ENCODE results near the gene HSP90AB1. TPM values are rescaled to one million over a fixed set of nuclear protein-coding genes. Genes with fewer than 3 reads are reported as not detected.

The HSP90AB1 gene
- total and polyA plus RNA-seq, 7 donors = 182 to 569 (median 484) TPM

DNA sequence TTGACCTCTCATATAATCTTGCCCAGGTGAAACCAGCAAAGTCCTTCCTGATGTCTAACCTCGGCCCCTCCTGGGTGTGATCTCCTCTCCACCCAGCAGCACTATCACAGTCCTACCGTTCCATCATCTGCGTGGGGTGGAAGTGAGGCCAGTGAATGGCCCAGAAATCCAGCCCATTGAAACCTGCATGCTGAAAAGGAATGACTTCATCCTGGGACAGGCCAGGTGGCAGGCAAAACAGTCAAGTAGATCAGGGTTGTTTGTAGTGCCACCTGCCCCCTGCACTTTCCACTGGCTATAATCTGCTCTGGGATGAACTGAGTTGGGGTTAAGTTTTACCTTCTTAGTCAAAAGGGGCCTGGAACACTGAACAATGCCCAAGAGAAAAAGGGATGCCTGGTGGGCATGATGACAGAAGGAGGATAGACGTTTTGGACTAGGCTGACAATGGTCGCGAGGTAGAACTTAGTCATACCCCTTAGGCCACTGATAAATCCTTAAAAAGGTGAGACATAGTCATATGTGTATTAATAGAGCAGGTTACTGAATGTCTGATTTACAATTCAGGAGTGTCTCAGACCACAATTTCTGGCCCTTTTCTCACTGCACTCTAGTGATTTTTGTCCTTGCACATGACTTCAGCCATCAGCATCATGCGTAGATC, 8.1 kb upstream of the HSP90AB1 start:
- Histone ChIP-seq H3K4me3 (no peak overlapping the region), H3K27me3 (no peaks in the 10 kb centered on the region), H3K4me1 (peaks cover 0 to 46% (median 41%) of the 10 kb centered on the region in 4 donors), H3K36me3 (no peaks in the 10 kb centered on the region), H3K27ac (peak overlapping the region; percentile 94 to 98 (median 97)), H3K9me3 (no peaks in the 10 kb centered on the region)
- whole genome bisulfite sequencing, 2 donors = 69 to 85% methylated on average over 7 of the region's 7 CpGs
- intact Hi-C loops (cut with DNase I) = loop anchor here (1.0 to 10.0 kb wide), 2 partner anchors 7 to 144 kb away; no protein-coding TSS in a partner anchor
- no peak for DNase-seq
- TF ChIP-seq POLR2A (IDR thresholded peaks at IDR 0.05) (no peak), POLR2AphosphoS5 (IDR thresholded peaks at IDR 0.05) (no peak), EP300 (IDR thresholded peaks at IDR 0.05) (no peak)
- TF ChIP-seq, protein P1, sequence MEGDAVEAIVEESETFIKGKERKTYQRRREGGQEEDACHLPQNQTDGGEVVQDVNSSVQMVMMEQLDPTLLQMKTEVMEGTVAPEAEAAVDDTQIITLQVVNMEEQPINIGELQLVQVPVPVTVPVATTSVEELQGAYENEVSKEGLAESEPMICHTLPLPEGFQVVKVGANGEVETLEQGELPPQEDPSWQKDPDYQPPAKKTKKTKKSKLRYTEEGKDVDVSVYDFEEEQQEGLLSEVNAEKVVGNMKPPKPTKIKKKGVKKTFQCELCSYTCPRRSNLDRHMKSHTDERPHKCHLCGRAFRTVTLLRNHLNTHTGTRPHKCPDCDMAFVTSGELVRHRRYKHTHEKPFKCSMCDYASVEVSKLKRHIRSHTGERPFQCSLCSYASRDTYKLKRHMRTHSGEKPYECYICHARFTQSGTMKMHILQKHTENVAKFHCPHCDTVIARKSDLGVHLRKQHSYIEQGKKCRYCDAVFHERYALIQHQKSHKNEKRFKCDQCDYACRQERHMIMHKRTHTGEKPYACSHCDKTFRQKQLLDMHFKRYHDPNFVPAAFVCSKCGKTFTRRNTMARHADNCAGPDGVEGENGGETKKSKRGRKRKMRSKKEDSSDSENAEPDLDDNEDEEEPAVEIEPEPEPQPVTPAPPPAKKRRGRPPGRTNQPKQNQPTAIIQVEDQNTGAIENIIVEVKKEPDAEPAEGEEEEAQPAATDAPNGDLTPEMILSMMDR (IDR thresholded peaks at IDR 0.05) = no peak

DNA sequence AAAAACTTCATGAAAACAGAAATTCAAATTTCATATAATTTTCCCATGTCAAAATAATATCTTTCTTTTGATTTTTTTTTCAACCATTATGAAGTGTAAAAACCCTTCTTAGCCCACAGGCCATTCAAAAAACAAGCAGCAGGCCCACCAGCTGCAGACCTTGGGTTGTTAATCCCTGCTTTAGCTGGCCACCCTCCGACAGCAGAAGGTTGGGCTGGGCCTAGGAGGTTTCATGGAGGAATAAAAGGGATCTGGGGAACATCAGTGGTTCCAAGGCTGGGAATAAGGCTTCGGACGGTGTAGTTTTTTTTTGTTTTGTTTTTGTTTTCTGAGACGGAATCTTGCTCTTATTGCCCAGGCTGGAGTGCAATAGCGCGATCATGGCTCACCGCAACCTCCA, 3.6 kb upstream of the HSP90AB1 start:
- H3K27me3 ChIP-seq = no peaks in the 10 kb centered on the region
- no peak overlapping the region for H3K4me3 ChIP-seq
- H3K36me3 ChIP-seq = no peaks in the 10 kb centered on the region
- intact Hi-C loops (cut with DNase I) = no loop called here
- TF ChIP-seq, protein P1 (IDR thresholded peaks at IDR 0.05) = no peak
- no peak for TF ChIP-seq POLR2A (IDR thresholded peaks at IDR 0.05)
- TF ChIP-seq POLR2AphosphoS5 (IDR thresholded peaks at IDR 0.05) = no peak
- TF ChIP-seq EP300 (IDR thresholded peaks at IDR 0.05) = no peak
- H3K4me1 ChIP-seq = peaks cover 0 to 16% (median 13%) of the 10 kb centered on the region in 4 donors
- WGBS, 2 donors = 91 to 94% methylated on average over 7 of the region's 7 CpGs
- DNase-seq = no peak
- H3K27ac ChIP-seq = no peak overlapping the region
- H3K9me3 ChIP-seq = no peaks in the 10 kb centered on the region

DNA sequence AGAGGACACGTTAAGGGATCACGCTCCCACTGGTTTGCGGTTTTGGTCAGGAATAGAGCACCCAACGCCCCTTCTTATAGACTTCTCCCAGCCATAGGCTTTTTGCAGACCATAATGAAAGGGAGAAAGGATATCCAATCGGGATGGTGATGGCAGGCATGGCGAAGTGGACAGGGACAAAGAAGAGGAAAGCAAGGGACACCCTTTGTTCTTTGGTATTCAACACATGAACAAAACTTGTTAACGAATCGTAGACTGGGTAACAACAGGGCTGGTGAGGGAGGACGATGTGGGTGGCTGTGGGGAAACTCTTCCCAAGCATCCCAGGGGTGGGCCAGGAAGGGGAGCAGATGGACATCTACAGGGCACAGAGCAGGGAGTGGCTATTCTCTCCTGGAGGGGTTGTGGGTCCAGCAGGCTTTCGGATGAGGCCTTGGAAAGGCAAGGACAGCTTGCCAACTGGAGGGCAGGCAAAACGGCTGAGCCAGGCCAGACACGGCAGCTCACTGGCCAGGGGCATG, 1.4 kb upstream of the HSP90AB1 start:
- Histone ChIP-seq H3K27ac (peak overlapping the region; percentile 96 to 99 (median 96)), H3K4me3 (peak overlapping the region; percentile 68 to 98 (median 82)), H3K36me3 (peaks cover 4 to 18% (median 17%) of the 10 kb centered on the region in 4 donors), H3K4me1 (peaks cover 0 to 25% (median 24%) of the 10 kb centered on the region in 4 donors), H3K27me3 (no peaks in the 10 kb centered on the region), H3K9me3 (no peaks in the 10 kb centered on the region)
- TF ChIP-seq POLR2A (IDR thresholded peaks at IDR 0.05) (no peak), POLR2AphosphoS5 (IDR thresholded peaks at IDR 0.05) (peak in 1 of 4 donors; percentile 2)
- WGBS, 2 donors = 78 to 81% methylated on average over 12 of the region's 12 CpGs
- intact Hi-C loops (cut with DNase I) = no loop called here
- DNase-seq = no peak

DNA sequence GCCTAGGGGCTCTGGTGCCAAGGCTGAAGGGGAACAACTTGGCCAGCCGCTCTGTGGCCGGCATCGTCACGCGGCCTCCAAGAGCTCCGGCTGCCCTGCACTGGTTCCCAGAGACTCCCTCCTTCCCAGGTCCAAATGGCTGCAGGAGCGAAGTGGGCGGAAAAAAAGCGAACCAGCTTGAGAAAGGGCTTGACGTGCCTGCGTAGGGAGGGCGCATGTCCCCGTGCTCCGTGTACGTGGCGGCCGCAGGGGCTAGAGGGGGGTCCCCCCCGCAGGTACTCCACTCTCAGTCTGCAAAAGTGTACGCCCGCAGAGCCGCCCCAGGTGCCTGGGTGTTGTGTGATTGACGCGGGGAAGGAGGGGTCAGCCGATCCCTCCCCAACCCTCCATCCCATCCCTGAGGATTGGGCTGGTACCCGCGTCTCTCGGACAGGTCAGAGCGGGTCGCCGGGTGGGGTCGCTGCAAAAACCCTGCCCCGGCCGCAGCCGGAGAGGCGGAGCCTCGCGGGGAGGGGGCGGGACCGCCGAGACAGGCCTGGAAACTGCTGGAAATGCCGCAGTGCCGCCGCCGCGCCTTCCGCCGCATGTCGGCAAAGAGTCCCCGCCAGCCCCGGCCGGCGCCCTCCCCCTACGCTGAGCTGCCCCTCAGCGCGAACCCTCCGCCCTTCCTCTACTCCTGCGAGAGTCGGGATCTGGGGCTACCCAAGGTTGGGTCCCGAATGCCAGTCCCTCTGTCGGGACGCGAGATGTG, 814 bp upstream of the HSP90AB1 start:
- DNase-seq = peak; percentile 94
- Histone ChIP-seq H3K4me1 (peaks cover 0 to 25% (median 24%) of the 10 kb centered on the region in 4 donors), H3K9me3 (no peaks in the 10 kb centered on the region), H3K36me3 (peaks cover 10 to 25% (median 23%) of the 10 kb centered on the region in 4 donors), H3K27me3 (no peaks in the 10 kb centered on the region), H3K4me3 (peak overlapping the region; percentile 68 to 98 (median 82)), H3K27ac (peak overlapping the region; percentile 96 to 99 (median 96))
- WGBS, 2 donors = 1 to 2% methylated on average over 62 of the region's 62 CpGs
- TF ChIP-seq POLR2AphosphoS5 (IDR thresholded peaks at IDR 0.05) (peak; percentile 4 to 85 (median 30)), EP300 (IDR thresholded peaks at IDR 0.05) (peak in 1 of 4 donors; percentile 33)
- TF ChIP-seq, protein P1 (IDR thresholded peaks at IDR 0.05) = no peak
- intact Hi-C loops (cut with DNase I) = loop anchor here (1.0 kb wide), 2 partner anchors 8 to 12 kb away; no protein-coding TSS in a partner anchor
